GM21619 (cell line): ENCODE measurements around the gene RASIP1.

Experiments
- ATAC-seq: cut with Tn5 transposase; IDR thresholded peaks from one replicate; pipeline ENCODE4 v1.9.1; 2021; ENCODE audit not compliant: unreplicated experiment

The RASIP1 gene

DNA sequence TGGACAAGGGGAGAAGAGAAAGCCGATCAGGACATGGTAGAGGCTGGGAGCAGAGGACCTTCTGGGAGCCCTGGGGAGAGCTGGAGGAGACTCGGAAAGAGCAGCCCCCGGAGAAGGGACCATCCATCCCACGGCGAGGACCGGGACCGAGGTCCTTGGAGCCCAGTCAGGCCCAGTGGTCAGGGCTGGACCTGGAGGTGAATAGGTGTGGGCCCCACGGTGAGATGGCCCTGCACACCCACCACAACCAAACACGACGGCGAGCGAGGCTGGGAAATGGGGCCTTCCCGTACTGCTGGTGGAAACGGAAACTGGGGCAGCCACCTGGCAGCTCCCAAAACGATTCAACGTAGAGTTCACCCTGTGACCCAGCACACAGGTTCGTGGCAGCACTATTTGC lies 63.9 kb downstream of the RASIP1 start:
- ATAC-seq = no peak

- ATAC-seq = no peak
These were observed 65.2 kb downstream of the RASIP1 start for GRCh38 chr19:48674921-48675824.

DNA sequence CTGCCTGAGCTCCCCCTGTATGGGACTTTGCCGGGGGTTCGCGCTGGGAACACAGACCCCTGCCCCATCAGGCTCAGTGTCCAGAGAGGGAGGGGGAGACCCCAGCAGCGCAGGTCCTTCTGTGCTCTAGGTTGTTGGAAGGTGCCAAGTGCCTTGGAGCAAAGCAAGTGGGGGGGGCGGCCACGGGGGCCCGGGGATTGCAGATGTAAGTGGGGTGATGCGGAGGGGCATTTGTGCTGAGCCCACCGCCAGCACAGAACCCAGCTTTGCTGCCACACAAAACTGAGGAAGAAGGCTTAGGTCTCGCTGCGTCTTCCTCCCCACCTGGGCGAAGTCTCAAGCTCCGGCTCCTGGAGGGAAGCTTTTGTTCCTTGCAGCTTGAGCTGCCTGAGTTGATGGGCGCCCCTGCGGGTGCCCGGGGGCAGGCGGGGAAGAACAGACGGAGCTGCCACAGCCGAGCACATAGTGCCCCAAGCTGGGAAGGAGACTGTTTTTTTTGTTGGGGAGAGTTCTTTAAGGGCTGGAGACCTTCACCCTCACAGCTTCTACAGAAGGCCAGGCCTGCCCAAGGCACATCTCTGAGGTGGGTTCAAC lies 66.1 kb downstream of the RASIP1 start:
- ATAC-seq = no peak

DNA sequence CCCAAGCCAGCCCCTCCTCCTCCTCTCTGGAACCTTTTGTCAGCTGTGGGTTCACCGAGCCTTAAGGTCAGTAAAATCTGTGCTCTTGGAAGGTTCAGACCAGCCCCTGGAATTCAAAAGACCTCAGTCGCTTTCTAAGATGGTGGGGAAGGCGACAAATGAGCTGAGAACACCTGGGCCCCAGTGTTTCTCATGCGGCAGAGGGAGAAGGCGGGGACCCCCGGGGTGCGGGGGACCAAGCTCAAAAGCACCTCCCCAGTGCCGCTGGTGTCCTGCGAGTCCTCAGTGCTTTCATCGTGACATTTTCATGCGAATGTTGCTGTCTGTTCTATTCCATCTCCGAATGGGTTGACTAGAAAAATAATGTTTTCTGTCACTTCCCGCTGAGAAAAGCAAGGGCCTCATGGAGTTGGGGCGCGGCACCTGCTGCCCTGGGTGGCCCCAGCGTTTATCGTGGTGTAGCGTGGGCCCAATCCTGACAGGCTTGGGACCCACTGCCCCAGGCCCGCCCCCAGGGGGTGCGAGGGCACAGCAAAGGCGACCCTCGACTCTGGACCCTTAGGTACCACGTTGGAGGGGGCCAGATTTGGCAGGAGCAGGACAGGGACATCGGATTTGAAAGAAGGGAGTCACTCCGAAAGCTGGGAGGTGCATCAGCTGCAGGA lies 66.8 kb downstream of the RASIP1 start:
- ATAC-seq = no peak

DNA sequence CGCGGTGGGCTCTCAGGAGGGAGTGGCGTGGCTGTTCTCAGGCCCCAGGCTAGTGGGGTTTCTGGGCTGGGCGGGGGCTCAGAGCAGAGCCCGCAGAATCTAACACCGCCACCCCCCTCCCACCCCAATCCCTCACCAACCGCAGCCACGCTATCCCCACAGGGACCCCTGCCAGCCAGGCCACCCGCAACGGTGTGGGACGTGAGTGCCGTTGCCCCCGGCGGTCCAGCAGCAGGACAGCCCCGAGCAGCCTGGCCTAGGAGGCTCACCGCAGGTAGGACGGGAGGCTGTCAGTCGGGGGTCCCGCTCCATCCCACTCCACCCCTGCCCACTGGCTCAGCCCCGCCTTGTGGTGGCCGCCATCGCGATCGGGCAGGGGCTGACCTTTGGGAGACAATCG lies 67.4 kb downstream of the RASIP1 start, which contains the start of gene NTN5:
Gene NTN5, minus strand, starts transcription at position 24 of the 400 bp plus-strand sequence. CDS start 2,031 bp downstream, outside the sequence.
- no peak for ATAC-seq

- ATAC-seq = no peak
These were observed 68.9 kb downstream of the RASIP1 start for GRCh38 chr19:48671446-48671995.

DNA sequence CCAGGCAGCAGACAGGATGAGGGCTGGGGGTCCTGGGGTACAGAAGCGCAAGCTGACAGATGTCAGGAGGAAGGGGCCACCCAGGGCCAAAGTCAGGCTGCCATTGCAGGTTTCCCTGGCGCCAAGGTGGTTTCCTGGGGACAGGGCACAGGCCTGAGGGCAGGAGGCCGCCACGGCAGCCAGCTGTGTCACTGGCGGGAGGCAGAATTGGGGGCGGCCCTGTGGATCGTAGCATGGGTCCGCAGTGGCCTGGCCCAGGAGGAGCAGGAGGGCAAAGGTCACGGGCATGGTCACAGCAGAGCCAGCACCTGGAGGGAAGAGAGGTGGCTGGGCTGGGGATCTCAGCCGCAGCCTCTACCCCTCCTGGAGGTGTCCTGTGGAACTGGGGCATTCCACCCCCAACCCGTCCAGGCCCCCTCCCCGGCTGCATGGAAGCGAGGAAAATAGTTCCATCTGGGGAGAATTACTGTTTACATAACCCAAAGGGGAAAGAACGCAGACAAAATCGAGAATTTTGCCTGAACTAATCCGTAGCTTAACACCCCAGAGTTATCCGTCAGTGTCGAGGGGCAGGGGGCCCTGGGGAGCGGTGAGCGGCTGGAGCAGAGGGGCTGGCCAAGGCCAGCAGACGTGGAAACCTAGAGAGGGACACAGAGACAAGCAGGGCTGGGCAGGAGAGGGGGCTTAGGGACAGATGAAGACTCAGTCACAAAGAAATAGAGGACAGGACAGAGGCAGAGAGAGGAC lies 69.5 kb downstream of the RASIP1 start:
- ATAC-seq = no peak
